HG03342 (cell line): Measurements from ENCODE around the gene FOXB1.

Source experiments
- ATAC-seq: cut with Tn5 transposase; IDR thresholded peaks from one replicate; pipeline ENCODE4 v1.9.1; 2021; ENCODE audit warnings: mild to moderate bottlenecking, moderate library complexity; ENCODE audit not compliant: unreplicated experiment

Gene FOXB1

GRCh38 chr15:60017538-60018520 lies 13.7 kb downstream of the FOXB1 start:
- ATAC-seq, result no peak

DNA sequence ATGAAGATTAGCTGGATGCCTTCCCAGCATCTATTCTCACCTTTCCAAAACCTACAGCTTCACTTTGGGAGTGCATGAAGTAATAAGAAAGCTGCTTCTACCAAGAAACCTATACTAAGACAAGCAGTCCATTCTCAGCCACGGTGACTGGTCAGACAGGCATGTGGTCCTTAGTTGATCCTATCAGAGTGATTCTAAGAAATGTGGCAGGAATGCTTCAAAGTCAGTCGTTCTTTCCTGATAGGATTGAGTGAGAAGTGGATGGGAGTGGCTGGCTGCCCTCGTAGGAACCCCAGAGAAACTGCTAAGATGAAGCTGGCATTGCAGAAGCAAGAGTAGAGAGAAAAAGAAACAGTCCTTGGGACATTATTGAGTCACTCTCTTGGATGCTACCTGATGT lies 16.6 kb downstream of the FOXB1 start:
- no peak for ATAC-seq

GRCh38 chr15:60021589-60022378 lies 17.7 kb downstream of the FOXB1 start:
- no peak for ATAC-seq

DNA sequence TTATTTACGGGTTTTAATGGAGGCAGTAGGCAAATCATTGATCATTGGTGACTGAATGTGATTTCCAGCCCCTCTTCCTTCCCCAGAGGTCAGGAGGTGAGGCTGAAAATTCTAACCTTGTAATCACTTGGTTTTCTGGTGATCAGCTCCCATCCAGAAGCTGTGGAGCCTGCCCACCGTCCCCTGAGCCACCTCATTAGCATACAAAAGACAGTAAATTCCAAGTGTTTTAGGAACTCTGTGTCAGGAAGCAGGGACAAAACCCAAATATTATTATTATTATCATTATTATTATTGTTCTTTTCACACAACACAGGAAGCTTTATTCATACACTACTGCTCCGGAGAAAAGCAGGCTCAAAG lies 18.2 kb downstream of the FOXB1 start:
- ATAC-seq, result no peak

GRCh38 chr15:60026555-60026954 lies 22.4 kb downstream of the FOXB1 start:
- ATAC-seq, result no peak

GRCh38 chr15:60035344-60035743 lies 31.2 kb downstream of the FOXB1 start:
- no peak for ATAC-seq

DNA sequence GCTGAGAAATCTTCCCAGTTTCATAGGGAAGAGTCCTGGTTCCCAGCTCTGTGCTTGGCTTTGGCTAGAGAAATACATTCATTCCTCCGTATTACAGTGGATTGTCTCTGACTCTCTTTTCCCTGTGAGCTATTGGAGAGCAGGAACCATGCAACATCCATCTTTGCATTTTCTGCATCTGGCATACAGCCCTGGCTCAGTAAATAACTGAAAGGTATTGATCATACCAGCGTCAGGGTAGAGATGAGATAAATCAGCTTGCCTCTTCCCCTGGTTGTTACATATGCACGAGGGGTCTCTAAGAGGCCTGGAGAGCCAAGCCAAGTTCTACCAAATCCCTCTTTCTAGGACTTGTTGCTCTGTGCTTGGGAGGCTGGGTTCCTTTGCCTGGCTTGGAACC lies 35.2 kb downstream of the FOXB1 start:
- ATAC-seq, result no peak

- ATAC-seq, result no peak
Observed at GRCh38 chr15:60043744-60044435, 39.8 kb downstream of the FOXB1 start.

- no peak for ATAC-seq
Observed at GRCh38 chr15:60044636-60045270, 40.6 kb downstream of the FOXB1 start.

DNA sequence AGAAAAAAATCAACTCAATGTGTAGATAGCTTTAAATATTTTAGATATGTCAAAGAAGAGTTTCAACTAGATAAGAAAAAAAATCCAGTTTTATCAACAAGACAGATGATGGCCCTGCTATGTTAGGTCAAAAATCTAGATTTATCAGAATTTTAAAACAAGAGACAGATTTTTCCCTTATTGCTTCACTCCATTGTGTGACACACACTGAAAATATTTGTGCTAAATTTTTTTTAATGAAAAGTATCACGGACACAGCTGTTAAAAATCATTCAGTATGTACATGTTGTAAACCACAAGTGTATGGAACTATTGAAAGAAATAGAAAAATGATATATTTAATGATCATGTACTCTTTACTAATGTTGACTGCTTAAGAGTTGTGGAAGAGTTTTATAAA lies 43.6 kb downstream of the FOXB1 start:
- no peak for ATAC-seq

GRCh38 chr15:60049948-60050347 lies 45.8 kb downstream of the FOXB1 start:
- no peak for ATAC-seq

GRCh38 chr15:60052796-60053195 lies 48.7 kb downstream of the FOXB1 start:
- no peak for ATAC-seq

DNA sequence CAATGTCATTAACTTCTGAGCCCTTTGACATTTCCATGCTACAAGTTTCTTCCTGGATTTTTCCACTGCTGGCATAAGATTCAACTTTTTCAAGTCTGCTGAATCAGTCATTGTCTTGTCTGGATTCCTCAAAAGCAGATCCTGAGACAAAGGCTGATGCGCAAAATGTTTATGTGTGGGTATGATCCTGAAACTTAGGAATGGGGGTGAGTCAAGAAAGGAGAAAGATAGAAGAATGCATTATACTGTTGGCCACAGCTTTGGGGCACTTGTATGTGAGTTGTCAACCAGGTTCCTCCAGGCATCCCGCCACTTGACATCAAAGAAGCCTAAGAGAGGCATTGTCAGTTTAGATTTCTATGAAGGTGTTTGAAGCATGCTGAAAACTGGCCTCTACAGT lies 50.4 kb downstream of the FOXB1 start:
- ATAC-seq, result no peak
